ENCODE results near the gene FSTL4. TPM values are rescaled to one million over a fixed set of nuclear protein-coding genes. Genes with fewer than 3 reads are reported as not detected.

FSTL4 gene
- total RNA-seq, 1 donor from 2014 or later: not detected

DNA sequence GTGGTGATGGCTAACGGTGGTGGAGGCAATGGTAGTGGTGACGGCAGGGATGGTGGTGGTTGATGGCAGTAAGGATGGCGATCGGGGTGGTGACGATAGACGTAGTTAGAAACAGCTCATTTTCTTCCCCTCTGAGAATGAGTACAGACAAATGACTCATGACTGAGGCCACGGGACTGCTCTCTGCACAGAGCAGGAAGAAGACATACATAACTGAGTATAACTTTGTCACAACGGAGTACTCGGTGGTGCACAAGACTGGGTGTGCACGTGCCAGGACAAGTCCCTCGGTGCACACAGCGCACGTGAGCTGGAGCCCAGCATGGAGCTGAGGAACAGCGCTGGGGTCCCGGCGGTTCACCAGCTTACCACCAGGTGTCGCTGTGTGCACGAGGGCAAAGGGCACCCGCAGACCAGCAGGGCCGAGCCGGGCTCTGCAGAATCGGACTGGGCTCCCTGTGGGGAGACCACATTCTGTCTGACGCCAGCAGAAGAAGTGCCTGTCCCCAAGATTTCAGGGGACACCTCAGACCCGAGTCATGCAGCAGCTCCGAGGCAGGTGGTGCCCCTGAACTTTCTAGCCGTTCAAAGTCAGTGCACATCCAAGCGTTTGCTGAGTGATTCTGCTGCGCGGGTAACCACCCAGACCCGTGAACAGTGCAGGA lies 188.6 kb downstream of the FSTL4 start:
- intact Hi-C loops (cut with micrococcal nuclease): no loop called here
- DNase-seq (peak; percentile 81), ATAC-seq (peak; percentile 89)

DNA sequence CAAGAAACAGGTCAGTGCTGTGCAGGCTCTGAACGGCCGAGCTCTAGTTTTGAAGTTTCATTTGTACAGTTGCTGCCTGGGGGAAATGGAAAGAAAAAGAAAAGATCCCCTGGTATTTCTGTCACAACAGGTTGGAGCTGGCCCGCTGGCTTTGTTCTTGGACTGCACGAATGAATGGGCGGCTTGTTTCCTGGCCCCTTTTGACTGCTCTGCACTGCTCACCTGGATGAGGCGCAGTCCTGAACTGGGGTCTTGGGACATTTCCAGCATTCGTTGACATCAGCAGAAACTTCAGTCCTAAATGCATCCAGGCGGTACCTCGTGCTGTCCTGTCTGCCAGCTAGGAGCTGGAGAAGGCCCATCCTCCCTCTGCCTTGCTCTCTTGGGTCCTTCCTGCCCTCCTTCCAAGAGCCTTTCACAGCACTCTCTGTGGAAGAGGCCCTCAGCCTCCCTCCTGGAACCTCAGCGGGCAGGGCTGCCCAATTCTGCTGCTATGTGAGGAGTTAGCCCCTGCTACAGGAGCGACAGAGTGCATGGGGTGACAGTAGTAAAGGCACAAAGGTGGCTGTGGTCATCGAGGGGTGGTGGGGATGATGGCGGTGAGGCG lies 189.2 kb downstream of the FSTL4 start:
- intact Hi-C loops (cut with micrococcal nuclease): no loop called here
- ATAC-seq (no peak), DNase-seq (no peak)

DNA sequence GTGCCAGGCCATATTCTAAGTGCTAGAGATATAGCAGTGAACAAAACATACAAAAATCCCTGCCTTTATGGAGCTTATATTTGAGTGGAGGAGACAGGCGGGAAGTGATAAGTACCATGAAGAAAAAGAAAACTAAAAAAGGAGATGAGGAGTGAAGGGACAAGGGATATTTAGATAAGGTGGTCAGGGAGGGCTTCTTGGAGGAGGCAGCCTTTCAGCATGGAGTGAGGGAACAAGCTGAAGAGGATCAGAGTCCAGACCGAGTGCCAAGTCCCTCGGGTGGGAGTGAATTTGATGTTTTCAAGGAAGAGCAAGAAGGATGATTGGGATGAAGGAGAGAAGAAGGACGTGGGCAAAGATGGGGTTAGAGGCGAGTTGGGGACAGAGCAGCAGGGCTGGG lies 190.5 kb downstream of the FSTL4 start:
- ATAC-seq: no peak
- no peak for DNase-seq
- intact Hi-C loops (cut with micrococcal nuclease): no loop called here

DNA sequence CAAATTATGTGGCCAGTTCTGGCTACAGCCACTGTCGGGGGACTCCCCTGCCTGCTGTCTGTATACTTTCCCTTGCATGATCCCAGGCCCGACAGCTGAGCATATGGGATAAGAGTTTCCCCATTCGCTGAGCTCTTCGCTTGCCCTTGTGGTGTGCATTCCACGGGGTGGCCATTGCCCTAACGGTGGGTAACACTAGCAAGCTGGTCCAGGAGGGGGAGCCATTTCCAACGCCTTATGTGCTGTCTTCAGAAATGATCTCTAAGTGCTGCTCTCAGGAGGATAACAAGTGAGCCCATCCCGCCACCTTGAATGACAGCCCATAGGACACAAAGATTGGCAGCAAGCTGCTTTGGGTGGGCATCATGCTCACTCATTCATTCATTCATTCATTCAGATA lies 190.9 kb downstream of the FSTL4 start:
- intact Hi-C loops (cut with micrococcal nuclease): no loop called here
- DNase-seq: no peak
- no peak for ATAC-seq

DNA sequence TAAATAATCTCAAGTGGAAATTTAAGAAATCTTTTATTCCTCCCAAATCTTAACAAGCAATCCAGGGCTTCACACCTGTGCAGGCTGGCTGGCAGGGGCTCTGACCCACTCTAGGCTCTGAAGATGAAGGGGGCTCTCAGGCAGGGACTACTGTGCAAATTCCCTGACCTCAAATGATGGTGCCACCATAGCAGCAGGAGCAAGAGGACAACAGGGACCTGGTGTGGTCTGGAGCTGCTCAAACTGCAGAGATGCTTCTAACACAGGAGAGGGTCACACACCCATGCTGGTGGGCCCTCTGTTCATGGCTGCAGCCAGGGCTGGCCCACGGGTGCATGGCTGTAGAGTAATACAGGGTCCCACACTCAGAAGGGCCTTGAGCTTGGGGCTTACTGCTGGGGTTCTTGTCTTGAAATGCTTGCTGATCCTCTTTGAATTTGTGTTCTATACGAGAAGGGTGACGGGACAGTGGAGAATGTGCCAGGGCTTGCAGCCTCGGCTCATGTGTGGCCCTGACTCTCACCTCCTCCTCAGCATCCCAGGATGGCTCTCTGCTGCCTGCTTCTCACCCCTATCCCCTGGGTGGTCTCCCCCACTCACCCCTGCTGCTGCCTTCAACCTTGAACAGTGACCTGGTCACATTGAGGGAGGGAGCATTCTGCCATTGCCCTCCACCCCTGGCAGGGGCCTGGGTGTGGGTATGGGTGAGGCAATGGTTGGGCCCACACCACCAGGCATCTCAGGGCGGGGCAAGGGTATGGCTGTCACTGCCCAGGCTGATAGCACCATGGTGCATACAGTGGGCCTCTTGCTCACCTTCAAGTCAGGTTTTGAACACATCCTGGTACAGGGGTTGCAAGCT lies 191.7 kb downstream of the FSTL4 start:
- ATAC-seq (no peak), DNase-seq (no peak)
- intact Hi-C loops (cut with micrococcal nuclease): no loop called here

DNA sequence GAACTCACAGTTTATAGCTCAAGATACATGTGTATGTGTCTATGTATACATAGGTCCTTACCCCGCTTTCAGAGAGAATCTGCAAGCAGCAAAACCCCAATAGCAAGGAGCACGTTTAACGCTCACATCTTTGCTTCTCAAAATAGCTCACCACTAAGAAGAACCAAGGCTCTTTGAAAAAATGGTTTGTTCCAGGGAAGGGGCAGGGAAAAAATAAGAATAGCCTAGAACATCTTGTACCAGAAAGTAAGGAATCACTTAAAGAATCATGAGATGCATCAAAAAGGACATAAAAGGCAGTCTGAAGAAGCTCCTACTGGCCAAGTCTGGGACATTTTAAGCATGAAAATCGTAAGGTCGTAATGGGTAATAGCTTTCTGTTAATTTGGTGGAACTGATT lies 196.4 kb downstream of the FSTL4 start:
- ATAC-seq: no peak
- intact Hi-C loops (cut with micrococcal nuclease): no loop called here
- DNase-seq: no peak

DNA sequence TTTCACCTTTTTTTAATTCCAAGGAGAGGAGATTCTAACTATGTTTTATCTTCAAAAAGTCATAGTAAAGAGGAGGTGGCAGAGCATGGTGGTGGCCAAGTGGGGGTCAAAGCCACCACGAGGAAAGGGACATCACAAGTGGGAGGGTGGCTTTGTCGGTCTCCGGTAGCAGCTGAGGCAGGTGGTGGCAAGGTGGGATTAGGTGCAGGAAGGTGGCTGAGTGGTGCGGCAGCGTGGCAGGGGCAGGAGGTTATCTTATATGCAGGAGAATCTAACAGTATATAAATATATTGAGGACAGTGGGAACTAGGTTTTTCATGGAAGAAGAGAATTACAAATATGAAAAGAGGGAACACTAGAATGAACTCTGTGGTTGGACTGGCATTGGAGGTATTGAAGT lies 196.8 kb downstream of the FSTL4 start:
- intact Hi-C loops (cut with micrococcal nuclease): no loop called here
- DNase-seq (no peak), ATAC-seq (no peak)

DNA sequence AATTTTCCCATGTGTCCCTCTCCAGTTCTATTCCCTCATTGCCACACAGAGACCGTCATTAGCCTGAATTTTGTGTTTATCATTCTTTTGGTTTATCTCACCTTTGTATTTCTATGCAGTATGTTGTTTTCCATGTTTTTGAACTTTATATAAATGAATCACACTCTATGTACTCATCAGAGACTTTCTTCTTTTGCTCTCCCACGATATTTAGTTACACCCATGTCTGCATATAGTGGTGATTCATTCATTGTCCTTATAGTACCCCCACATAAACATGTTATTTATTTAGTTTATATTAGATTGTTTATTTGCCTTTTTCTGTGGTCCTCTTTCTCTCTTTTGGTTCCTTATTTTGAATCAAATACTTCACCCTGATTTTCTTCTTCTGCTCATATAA lies 199.7 kb downstream of the FSTL4 start:
- intact Hi-C loops (cut with micrococcal nuclease): no loop called here
- no peak for ATAC-seq
- no peak for DNase-seq

DNA sequence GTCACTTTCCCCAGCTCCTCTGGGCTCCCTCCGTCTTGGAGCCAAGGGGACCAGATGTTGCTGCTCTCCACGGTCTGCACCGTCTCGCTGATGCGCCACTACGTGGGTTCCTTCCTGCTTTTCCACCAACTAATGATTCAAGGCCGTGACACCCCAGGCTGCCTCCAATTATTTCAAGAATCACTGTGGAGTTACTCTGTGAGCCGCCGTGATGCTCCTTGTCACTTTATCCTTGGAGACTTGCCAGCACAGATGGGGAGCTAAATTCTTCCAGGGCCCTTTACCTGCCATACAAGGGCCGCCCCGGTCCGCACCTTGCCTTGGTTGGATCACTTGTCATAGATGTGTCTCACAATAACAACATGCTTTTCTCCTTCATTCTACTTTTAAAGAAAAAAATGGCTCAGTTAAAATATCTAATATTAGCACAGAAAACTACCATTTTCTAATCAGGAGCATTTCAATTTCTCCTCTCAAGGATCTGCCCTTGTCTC lies 202.0 kb downstream of the FSTL4 start:
- intact Hi-C loops (cut with micrococcal nuclease): no loop called here
- DNase-seq: no peak
- ATAC-seq: no peak

DNA sequence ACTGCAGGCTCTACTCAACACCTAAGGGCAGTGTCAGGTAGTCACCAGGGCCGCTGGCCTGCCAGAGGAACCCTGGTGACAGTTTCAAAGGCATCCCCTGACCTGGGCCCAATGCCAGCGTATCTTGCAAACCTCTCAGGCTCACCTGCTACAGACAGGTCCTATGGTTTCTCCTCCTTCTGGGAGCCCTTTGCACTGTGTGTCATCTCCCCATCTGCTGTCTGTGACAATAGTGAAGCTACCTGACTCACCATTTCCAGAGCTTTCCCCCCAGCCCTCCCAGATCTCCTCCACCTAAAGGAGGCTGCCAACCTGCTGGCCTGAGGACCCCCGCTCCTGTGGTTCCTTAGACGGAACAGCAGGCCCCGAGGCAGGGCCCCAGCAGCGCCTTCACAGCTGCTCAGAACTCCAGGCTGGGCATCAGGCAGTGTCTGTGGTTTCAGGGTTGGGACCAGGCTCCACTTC lies 203.1 kb downstream of the FSTL4 start:
- ATAC-seq: no peak

DNA sequence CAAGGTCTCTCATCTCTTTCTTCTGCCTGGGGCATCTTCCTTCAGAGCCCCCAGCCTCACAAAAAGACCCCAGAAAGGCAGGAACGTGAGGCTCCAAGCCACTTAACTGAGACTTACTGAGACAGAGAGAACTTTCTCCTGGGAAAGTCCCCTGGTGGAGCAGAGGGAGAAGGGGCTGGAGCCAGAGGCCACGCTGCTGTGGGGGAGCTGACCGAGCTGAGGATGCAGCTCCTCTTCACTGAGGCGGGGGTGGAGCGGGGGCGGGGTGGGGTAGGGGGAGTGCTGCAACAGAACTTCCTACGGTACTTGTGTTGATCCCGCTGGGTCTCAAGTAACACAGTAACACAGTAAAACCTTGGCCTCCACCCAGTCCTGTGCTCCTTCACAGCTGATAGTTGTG lies 204.0 kb downstream of the FSTL4 start:
- DNase-seq (no peak), ATAC-seq (no peak)
- intact Hi-C loops (cut with micrococcal nuclease): no loop called here

More for the DNA sequence above, 203.1 kb downstream of the FSTL4 start:
- DNase-seq: no peak
- intact Hi-C loops (cut with micrococcal nuclease): no loop called here

DNA sequence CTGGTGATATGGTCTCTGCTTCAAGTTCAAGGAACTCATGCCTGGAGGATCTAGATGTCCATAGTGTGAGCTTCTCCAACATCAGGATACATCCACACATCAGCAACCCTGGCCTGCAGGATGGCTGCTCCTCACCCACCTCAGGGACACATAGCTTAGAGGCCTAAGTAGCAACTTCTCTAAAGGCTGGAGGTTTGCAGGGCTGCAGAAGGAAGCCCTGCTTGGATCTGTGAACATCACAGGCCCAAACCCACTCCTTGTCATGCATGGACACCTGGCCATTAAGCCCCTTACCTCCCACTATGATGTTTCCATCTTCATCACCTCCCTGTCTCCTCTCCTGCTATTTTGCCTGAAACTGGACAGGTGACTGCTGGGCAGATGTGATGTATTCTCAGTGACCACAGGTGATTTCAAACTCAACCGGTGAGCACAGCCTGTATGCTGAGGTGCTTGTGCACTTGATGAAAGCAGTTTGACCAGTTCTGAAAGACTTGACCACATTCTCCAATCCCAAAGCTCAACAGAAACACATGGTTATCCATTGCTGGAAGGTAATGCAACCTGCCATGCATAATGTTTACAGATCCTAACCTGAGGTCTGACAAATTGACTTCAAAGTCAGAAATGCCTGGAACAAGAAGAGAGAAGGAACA lies 205.2 kb downstream of the FSTL4 start:
- ATAC-seq (no peak), DNase-seq (no peak)
- intact Hi-C loops (cut with micrococcal nuclease): no loop called here

DNA sequence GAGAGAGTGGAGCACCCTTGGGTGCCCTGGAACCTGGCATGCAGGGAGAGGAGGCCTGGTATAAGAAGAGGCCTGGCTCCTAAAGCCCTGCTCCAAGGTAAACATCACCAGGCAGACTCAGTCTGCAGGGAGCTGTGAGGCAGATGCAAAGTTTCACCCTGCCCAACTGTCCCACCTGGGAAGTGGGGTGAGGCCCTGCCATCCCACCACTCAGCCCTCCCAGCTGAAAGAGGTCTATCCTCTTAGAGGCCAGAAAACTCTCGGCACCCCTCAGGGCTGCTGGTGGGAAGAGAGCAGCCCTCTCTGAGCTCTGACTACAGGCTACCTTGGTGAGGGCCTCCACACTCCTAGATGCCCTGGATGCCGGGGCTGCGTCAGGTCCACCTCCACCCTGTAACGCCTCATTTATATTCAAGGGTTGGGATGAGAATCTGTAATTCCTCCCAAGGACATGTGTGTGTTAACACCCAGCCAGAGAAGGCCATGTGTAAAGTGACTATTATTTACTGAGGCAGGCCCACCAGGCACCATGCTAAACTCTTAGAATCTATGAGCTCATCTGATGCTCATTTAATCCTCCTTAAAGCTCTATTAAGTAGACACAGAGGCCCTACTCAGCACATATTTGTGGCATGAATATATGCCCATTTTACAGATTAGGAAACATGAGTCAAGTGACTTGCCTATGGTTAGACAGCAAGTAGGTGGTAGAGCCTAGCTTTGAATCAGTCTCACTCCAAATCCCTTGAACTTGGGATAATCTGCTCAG lies 205.9 kb downstream of the FSTL4 start:
- DNase-seq: no peak
- no peak for ATAC-seq
- intact Hi-C loops (cut with micrococcal nuclease): no loop called here

DNA sequence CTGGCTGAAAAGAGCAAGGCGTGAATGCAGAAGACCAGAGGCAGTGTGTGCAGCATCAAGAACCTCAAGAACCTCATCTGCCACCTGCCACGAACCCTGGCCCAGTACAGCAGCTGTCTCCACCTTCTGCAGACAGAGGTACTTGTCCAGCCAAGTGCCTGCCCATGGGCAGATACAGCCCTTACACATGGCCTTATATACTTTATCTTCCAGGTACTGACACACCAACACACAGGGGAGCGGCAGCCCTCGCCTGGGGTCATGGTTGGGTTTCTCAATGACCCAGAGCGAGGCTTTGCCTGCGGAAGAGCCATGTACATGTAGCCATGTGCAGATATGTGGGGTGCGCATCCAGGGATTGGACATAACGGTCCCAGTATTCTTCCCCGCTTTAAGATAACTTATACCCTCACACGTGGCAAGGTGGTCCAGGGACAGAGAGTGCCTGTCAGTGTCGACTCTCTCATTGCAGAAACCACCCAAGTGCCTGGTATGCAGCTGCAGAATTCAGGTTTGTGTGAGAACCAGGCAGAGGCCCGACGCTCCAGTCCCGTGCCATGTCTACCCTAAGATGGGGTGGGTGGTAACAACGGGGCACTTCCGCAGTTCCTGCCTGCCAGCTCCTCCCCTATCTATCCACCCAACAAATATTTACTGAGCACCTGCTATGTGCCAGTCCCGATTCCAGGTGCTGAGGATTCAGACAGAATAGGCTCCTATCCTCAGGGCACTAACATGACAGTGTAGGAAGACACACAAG lies 206.9 kb downstream of the FSTL4 start:
- intact Hi-C loops (cut with micrococcal nuclease): no loop called here
- DNase-seq (no peak), ATAC-seq (no peak)

DNA sequence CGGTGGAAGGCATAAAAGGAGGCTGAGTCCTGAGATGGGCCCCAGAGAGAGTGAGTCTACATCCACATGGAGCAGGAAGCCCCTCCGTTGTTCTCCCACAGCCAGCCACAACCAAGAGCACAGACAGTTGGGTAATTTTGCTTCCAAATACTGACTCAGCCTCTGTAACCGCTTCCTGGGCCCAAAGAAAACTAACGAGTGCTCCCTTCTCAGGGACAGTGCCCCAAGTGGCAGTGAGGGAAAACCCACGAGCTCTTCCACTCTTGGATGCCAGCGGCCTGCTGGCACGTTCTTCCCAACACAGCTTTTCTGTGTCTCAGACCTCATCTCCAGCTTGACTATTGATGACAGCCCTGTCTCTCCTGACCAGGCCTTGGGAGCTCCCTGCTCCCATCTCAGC lies 207.6 kb downstream of the FSTL4 start:
- ATAC-seq: no peak
- intact Hi-C loops (cut with micrococcal nuclease): no loop called here

DNA sequence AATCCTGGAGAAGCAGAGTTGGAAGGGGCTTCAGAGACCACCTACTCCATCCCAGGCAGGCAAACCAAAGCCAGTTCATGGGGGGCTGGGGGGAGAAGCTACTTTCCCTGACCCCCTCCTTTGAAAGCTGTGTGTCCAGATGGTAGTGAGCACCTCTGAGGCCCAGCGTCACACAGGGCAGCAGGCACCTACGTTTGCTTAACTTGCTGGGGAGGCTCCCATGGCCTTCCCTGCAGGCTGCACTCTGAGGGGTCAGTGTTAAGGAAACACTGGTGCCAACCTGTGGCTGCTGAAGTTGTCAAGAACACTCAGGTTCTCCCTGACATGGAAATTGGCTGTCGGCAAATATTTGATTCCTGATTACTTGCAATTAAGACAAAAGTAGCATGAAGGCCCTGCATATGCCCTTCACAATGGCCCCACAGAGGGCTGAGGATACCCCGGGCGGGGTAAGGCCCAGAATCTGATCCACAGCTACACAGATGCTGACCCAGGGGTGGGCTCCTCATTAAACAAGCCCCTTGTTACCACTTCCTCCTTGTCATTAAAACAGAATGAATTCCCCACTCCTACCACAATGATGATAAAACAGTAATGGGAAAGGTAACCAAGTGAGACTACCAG lies 208.5 kb downstream of the FSTL4 start:
- intact Hi-C loops (cut with micrococcal nuclease): no loop called here
- DNase-seq: no peak
- ATAC-seq: no peak

More for the DNA sequence above, 207.6 kb downstream of the FSTL4 start:
- DNase-seq: no peak

DNA sequence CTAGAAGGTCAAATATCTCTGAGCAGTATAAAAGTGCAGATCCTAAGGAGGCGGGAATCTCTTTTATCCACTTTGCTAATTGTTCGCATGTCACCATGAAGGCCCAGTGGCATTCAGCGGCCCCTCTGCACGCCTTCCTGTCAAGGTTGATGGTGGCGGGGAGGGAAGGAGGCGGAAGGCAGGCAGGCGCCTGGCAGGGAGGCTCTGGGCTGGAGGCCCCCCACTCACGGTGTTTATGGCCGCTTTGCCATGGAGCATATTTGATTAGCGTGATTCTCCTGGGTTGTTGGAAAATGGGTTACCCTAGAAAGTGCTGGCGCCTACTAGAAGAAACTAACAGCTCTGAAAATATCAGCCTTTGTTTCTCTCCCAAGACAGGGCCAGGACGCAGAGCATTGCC lies 209.6 kb downstream of the FSTL4 start:
- intact Hi-C loops (cut with micrococcal nuclease): no loop called here
- ATAC-seq: no peak

More for the DNA sequence above, 209.6 kb downstream of the FSTL4 start:
- no peak for DNase-seq

Measured in left ventricle myocardium superior (tissue), 1 donor.